CD14-positive monocyte (primary cell): Measurements from ENCODE around the gene CD151. TPM values are rescaled to one million over a fixed set of nuclear protein-coding genes. Genes with fewer than 3 reads are reported as not detected.

Experiments used
- DNase-seq, 3 donors: peaks; one replicate each; pipeline ENCODE4 v3.0.0-alpha.2; 2011 to 2022
- H2AFZ ChIP-seq: 2 replicates; pipeline ENCODE4 v1.6.0; 2012; ENCODE audit warnings: mild to moderate bottlenecking, low read depth, low read length, inconsistent platforms; ENCODE audit not compliant: insufficient read depth, poor library complexity, severe bottlenecking
- H3K27ac ChIP-seq, 2 donors: 1 replicate in 1 of 2; 2 replicates in 1 of 2; pipeline ENCODE4 v1.5.1; 2012 to 2013; ENCODE audit warnings: low read length in 2 of 2, control low read depth in 1 of 2, inconsistent platforms in 1 of 2, low read depth in 1 of 2, mild to moderate bottlenecking in 1 of 2
- H3K27me3 ChIP-seq, 2 donors: one replicate each; pipeline versions ENCODE4 v1.6.0 to v1.6.1; 2011 to 2013; ENCODE audit warnings: low read length in 2 of 2; ENCODE audit not compliant: control insufficient read depth in 2 of 2, insufficient read depth in 2 of 2
- H3K36me3 ChIP-seq, 2 donors: replicated peaks in 1 of 2; 1 replicate in 1 of 2; 2 replicates in 1 of 2; pipeline versions ENCODE4 v1.5.1 to v1.6.1; 2012 to 2013; ENCODE audit warnings: low read length in 2 of 2, control low read depth in 1 of 2, inconsistent platforms in 1 of 2, mild to moderate bottlenecking in 1 of 2; ENCODE audit not compliant: insufficient read depth in 2 of 2, control insufficient read depth in 1 of 2
- H3K4me1 ChIP-seq, 2 donors: 1 replicate in 1 of 2; 2 replicates in 1 of 2; pipeline versions ENCODE4 v1.5.1 to v1.6.1; 2012 to 2013; ENCODE audit warnings: low read length in 2 of 2, control low read depth in 1 of 2, inconsistent platforms in 1 of 2, mild to moderate bottlenecking in 1 of 2, moderate library complexity in 1 of 2; ENCODE audit not compliant: insufficient read depth in 2 of 2, control insufficient read depth in 1 of 2
- H3K4me2 ChIP-seq: replicated peaks from 2 replicates; pipeline ENCODE3; 2012; ENCODE audit warnings: low read length, moderate library complexity, mild to moderate bottlenecking; ENCODE audit not compliant: poor library complexity, severe bottlenecking; ENCODE audit errors: extremely low read depth
- H3K4me3 ChIP-seq, 3 experiments: fragments of 200-600 bp in 1 of 3; sonication (generic) in 1 of 3; replicated peaks in 1 of 3; 1 replicate in 2 of 3; 2 replicates in 1 of 3; pipeline ENCODE4 v1.5.1; 2011 to 2013; ENCODE audit warnings: low read length in 3 of 3, mild to moderate bottlenecking in 3 of 3, control low read depth in 2 of 3, low read depth in 2 of 3, inconsistent platforms in 1 of 3, moderate library complexity in 1 of 3
- H3K79me2 ChIP-seq: 2 replicates; pipeline ENCODE4 v1.6.0; 2012; ENCODE audit warnings: mild to moderate bottlenecking, control low read depth, inconsistent platforms, low read length, moderate library complexity; ENCODE audit not compliant: insufficient read depth
- H3K9ac ChIP-seq: 2 replicates; pipeline ENCODE4 v1.6.0; 2017; ENCODE audit warnings: low read length, mild to moderate bottlenecking; ENCODE audit not compliant: insufficient read depth, poor library complexity, severe bottlenecking
- H3K9me3 ChIP-seq, 2 donors: replicated peaks in 1 of 2; 1 replicate in 1 of 2; 2 replicates in 1 of 2; pipeline versions ENCODE4 v1.5.1 to v1.6.1; 2012 to 2013; ENCODE audit warnings: low read length in 2 of 2, control low read depth in 1 of 2; ENCODE audit not compliant: control insufficient read depth in 1 of 2, insufficient read depth in 1 of 2
- H4K20me1 ChIP-seq: 2 replicates; pipeline ENCODE4 v1.6.0; 2012; ENCODE audit warnings: mild to moderate bottlenecking, low read length, control low read depth, moderate library complexity; ENCODE audit not compliant: insufficient read depth
- H3K27ac Mint-ChIP-seq, 7 donors: one replicate each; pipeline ENCODE4 v1.8.0; 2020; ENCODE audit warnings: mild to moderate bottlenecking in 7 of 7, mixed read lengths in 7 of 7, moderate library complexity in 6 of 7, inconsistent platforms in 2 of 7
- H3K27me3 Mint-ChIP-seq, 3 donors: one replicate each; pipeline ENCODE4 v1.8.0; 2021 to 2022; ENCODE audit warnings: low read depth in 3 of 3, mild to moderate bottlenecking in 3 of 3, mixed read lengths in 3 of 3, moderate library complexity in 3 of 3, inconsistent platforms in 1 of 3
- H3K36me3 Mint-ChIP-seq, 2 donors: one replicate each; pipeline ENCODE4 v1.8.0; 2020; ENCODE audit warnings: mixed read lengths in 2 of 2, inconsistent platforms in 1 of 2, mild to moderate bottlenecking in 1 of 2
- H3K4me1 Mint-ChIP-seq: one replicate; pipeline ENCODE4 v1.8.0; 2020; ENCODE audit warnings: mild to moderate bottlenecking, mixed read lengths
- H3K4me3 Mint-ChIP-seq, 2 donors: one replicate each; pipeline ENCODE4 v1.8.0; 2020; ENCODE audit warnings: mild to moderate bottlenecking in 2 of 2, mixed read lengths in 2 of 2, moderate library complexity in 1 of 2
- H3K9me3 Mint-ChIP-seq, 7 donors: one replicate each; pipeline ENCODE4 v1.8.0; 2020 to 2022; ENCODE audit warnings: mixed read lengths in 7 of 7, mild to moderate bottlenecking in 6 of 7, moderate library complexity in 6 of 7, inconsistent platforms in 2 of 7
- CTCF ChIP-seq: fragments of 200-600 bp; IDR thresholded peaks from one replicate; pipeline ENCODE4 v1.8.0; 2022; ENCODE audit warnings: antibody characterized with exemption, mild to moderate bottlenecking
- WGBS: methylation state at CpG from one replicate; pipeline ENCODE4 v1.1.5; 2013; ENCODE audit warnings: missing lambda C conversion rate; ENCODE audit not compliant: insufficient coverage; 5-methylcytosine and 5-hydroxymethylcytosine counted together
- intact Hi-C, 2 donors: fragments of 100-400 bp; cut with micrococcal nuclease; formaldehyde crosslinking; loops; one replicate each; pipeline versions ENCODE4 v1.15.0 to v1.15.1; 2023
- polyA plus RNA-seq, 3 donors: library from polyadenylated mRNA; depleted of rRNA in 1 of 3; unstranded in 2 of 3; stranded (reverse) in 1 of 3; fragments of 300-500 nt in 2 of 3; fragments of >200 nt in 1 of 3; fragmentation: Illumina TruSeq in 2 of 3; gene quantifications; 1 replicate in 2 of 3; 2 replicates in 1 of 3; pipeline ENCODE4 v1.2.3, GENCODE V29; 2012 to 2021

CD151 gene
- polyA plus RNA-seq, 3 donors, result 18.1 to 200 (median 57.4) TPM

GRCh38 chr11:800473-800872, 32.3 kb upstream of the CD151 start:
- H3K36me3 Mint-ChIP-seq, result peaks cover 3 to 22% of the 10 kb centered on the region in 2 donors
- peaks cover 14 to 15% of the 10 kb centered on the region in 2 donors for H3K36me3 ChIP-seq
- H3K9me3 Mint-ChIP-seq, result peaks cover 0 to 3% (median 0%) of the 10 kb centered on the region in 7 donors
- no peak overlapping the region for H3K9ac ChIP-seq
- H3K79me2 ChIP-seq, result peaks cover 15% of the 10 kb centered on the region
- H3K4me3 Mint-ChIP-seq, result no peak overlapping the region
- TF ChIP-seq CTCF, result no peak
- WGBS, result 97% methylated on average over 22 of the region's 30 CpGs
- peaks cover 0 to 5% (median 2%) of the 10 kb centered on the region in 3 donors for H3K27me3 Mint-ChIP-seq
- H3K4me2 ChIP-seq, result no peak overlapping the region
- H3K4me1 Mint-ChIP-seq, result peaks cover 28% of the 10 kb centered on the region
- H2AFZ ChIP-seq, result no peak overlapping the region
- H3K4me1 ChIP-seq, result peaks cover 38 to 45% of the 10 kb centered on the region in 2 donors
- intact Hi-C loops, result no loop called here
- H3K27ac Mint-ChIP-seq, result no peak overlapping the region
- H3K27me3 ChIP-seq, result no peaks in the 10 kb centered on the region
- H3K4me3 ChIP-seq, result no peak overlapping the region
- DNase-seq, result no peak
- peaks cover 11% of the 10 kb centered on the region for H4K20me1 ChIP-seq
- H3K27ac ChIP-seq, result no peak overlapping the region
- H3K9me3 ChIP-seq, result no peaks in the 10 kb centered on the region

DNA sequence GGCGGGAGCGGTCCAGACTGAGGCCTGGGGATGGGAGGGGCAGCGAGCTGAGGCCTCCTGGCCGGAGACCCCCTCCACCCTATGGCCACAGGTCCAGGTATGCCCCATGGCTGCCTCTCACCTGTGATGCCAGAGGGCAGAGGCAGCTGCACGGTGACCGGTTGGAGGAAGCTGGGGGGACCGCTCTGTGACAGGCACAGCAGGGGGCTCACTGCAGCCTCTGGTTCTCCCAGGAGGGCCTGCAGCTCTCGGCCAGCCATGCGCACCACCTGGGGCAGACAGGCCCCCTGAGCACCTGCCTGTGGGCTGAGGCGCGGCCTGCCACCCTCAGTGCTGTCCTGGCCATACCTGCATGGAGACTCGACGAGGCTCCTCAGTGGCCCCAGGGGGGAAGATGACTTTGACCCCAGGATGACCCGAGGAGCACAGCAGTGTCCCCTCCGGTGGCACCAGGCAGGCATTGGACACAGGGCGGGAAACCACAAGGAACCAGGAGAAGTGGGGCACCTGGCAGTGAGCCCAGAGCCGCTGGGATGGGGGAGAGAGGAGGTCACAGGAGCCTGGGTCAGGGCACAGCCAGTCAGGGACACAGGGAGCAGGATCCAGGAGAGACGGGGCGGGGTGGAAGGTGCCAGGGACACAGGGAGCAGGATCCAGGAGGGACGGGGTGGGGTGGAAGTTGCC, 31.5 kb upstream of the CD151 start:
- Mint-ChIP-seq H3K4me1 (peaks cover 27% of the 10 kb centered on the region), H3K4me3 (no peak overlapping the region), H3K27ac (peak overlapping the region in 1 of 7 donors; percentile 46), H3K9me3 (peaks cover 0 to 3% (median 0%) of the 10 kb centered on the region in 7 donors), H3K36me3 (peaks cover 3 to 22% of the 10 kb centered on the region in 2 donors), H3K27me3 (peaks cover 0 to 5% (median 2%) of the 10 kb centered on the region in 3 donors)
- no peak overlapping the region for H2AFZ ChIP-seq
- no peaks in the 10 kb centered on the region for H3K27me3 ChIP-seq
- TF ChIP-seq CTCF, result no peak
- intact Hi-C loops, result no loop called here
- no peaks in the 10 kb centered on the region for H3K9me3 ChIP-seq
- no peak overlapping the region for H3K9ac ChIP-seq
- H4K20me1 ChIP-seq, result peaks cover 11% of the 10 kb centered on the region
- H3K4me3 ChIP-seq, result no peak overlapping the region
- peaks cover 14 to 15% of the 10 kb centered on the region in 2 donors for H3K36me3 ChIP-seq
- 93% methylated on average over 17 of the region's 20 CpGs for WGBS
- no peak overlapping the region for H3K4me2 ChIP-seq
- DNase-seq, result no peak
- no peak overlapping the region for H3K27ac ChIP-seq
- peaks cover 34 to 42% of the 10 kb centered on the region in 2 donors for H3K4me1 ChIP-seq
- H3K79me2 ChIP-seq, result peaks cover 15% of the 10 kb centered on the region
